Astrocyte of the hippocampus (primary cell): Measurements from ENCODE around the gene SLC35B2.

Source experiments
- DNase-seq: peaks from one replicate; pipeline ENCODE4 v3.0.0; 2011; ENCODE audit warnings: low read depth, low spot score

The SLC35B2 gene

DNA sequence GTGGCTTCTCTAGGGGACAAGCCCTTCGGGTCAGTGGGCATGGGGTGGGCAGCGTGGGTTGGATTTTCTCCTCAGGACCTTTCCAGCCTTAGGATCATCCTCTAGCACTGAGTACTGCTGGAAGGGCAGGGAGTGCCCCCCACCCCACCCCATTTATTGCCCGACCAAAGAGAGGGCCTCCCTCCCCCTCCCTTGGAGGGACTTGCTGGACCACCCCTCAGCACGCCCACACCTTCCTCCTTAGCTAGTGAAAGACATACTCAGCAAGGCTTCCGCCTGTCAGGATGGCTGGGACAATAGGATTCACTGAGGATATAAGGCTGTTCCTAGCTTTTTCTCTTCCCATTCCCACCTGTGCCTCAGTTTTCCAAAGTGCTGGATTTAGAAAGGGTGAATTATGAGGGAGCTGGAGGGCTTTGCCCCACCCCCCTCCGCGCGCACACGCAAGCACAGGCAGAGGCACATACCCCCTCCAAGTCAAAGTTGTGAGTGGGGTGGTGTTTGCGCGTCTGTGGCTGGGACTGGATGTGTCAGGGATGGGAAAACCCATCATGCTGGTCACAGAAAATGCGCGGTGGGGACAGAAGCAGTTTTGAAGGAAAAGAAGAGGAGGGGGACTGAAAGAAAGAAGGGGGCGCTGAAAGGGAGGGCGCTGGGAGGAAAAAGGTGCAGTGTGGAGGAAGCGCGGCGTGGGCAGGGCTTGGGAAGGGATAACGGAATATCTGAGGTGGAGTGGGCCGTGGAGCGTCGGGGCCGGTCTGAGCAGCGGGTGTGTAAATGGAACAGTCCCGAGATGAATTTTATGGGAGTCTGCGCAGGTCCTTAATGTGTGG is 34.6 kb downstream of the SLC35B2 start:
- DNase-seq = no peak

DNA sequence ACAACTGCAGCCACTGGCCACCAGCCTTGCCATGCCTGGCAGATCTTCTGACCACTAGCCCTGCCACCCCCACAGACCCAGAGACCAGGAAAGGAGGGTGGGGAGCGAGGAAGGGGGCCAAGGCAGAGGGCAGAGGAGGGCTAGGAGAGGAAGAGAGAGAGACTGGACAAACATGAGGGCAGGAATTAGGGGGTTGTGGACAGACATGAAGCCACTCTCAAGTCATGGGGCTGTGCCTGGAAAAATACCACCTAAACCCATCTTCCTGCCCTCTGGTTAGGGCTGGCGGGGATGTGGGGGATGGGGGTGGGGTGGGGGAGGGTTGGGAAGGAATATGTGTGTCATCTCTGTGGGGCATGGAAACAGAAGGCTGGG is 35.4 kb downstream of the SLC35B2 start:
- DNase-seq = no peak

DNA sequence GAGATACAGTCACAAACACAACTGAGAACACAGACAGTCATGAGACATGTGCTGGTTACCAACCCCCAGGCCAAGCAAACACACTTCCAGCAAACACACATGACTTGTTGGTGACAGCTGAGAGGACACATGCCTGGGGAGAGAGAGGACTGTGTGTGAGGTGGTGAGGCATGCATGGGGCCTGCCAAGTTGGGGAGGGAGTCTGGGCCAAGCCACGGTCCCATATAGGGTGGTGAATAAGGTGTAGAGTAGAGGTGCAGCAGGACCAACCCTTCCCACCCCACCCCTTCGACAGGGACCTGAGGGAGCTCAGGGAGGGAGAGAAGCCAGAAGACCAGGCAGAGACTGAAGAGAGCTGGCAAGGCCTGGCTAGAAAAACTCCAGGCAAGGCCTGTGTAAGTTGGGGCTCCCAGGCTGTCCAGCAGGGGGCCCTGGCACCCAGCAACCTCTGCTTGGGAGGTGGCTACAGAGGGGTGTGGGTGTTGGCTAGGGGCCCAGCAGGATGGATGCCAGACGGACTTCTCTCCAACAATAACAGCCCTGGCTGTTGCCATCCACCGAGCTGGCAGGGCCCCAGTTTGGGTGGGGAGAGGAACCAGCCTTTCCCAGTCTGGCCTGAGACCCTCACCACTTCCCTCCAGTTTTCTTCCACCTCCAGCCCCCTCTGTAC is 35.9 kb downstream of the SLC35B2 start:
- DNase-seq = peak; percentile 93

DNA sequence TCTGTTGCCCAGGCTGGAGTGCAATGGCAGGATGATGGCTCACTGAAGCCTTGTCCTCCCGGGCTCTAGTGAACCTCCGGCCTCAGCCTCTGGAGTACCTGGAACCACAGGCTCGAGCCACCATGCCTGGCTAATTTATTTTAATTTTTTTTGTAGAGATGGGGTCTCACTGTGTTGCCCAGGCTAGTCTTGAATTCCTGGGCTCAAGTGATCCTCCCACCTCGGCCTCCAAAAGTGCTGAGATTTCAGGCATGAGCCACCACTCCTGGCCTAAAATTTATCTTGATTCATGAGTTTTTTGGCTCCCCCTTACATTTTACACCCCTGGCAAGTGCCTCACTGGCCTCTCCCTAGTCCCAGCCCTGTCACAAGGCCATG is 36.4 kb downstream of the SLC35B2 start:
- DNase-seq = no peak

DNA sequence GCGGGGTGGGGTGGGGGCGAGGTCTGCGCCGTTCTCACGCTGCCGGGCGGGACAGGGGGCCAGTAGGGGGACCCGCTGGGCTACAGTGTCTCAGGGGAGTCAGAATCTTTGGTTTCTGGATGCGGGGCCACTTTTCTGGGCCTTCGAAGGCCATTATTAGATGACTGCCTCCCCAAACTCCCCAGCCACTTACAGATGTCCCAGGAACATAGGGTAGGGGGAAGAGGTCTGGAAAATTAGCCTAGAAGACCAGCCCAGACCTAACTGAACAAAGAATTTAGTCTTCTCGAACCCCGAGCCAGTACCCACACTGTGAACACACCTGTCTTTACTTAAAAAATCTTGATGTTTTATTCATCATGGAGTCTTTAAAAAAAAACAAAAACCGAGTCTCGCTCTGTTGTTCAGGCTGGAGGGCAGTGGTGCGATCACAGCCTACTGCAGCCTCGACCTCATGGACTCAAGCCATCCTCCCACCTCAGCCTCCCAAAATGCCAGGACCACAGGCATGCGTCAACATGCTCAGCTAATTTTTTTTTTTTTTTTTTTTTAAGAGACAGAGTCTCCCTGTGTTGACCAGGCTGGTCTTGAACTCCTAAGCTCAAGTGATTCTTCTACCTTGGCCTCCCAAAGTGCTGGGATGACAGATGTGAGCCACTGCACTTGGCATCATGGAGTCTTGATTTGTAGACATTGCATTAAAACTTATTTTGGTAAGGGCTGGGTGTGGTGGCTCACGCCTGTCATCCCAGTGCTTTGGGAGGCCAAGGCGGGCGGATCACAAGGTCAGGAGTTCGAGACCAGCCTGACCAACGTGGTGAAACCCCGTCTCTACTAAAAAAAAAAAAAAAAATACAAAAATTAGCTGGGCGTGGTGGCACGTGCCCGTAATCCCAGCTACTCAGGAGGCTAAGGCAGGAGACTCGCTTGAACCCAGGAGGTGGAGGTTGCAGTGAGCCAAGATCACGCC is 37.2 kb downstream of the SLC35B2 start:
- no peak for DNase-seq

DNA sequence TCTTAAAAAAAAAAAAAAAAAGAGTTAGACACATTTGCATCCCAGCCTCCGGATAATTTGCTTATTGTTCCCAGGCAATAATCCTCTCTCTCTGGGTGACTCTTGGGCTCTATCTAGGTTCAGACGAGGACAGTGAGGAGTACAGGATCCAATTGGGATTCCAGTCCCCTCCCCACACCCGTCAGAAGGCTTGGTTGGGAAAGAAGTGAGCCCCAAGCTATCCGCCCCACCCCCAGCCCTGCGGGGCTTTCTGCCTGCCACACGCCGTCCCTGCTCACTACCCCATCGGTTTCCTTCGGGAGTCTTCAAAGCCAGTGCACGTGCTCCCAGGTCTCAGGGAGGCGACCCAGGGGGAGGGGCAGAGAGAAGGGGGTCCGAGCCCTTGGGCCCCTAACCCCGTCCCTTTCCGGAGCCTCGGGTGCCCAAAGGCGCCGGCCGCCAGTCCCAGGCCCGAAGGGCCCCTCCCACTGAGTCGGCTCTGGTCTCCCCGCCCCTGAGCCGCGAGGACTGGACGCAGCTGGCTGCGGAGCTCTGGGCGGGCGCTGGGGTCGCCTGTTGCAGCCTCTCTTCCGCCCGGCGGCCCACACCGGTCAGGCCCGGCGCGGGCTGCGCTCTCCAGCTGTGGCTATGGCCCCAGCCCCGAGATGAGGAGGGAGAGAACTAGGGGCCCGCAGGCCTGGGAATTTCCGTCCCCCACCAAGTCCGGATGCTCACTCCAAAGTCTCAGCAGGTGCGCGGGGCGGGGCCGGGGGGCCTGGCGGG is 38.1 kb downstream of the SLC35B2 start:
- DNase-seq = peak; percentile 69

DNA sequence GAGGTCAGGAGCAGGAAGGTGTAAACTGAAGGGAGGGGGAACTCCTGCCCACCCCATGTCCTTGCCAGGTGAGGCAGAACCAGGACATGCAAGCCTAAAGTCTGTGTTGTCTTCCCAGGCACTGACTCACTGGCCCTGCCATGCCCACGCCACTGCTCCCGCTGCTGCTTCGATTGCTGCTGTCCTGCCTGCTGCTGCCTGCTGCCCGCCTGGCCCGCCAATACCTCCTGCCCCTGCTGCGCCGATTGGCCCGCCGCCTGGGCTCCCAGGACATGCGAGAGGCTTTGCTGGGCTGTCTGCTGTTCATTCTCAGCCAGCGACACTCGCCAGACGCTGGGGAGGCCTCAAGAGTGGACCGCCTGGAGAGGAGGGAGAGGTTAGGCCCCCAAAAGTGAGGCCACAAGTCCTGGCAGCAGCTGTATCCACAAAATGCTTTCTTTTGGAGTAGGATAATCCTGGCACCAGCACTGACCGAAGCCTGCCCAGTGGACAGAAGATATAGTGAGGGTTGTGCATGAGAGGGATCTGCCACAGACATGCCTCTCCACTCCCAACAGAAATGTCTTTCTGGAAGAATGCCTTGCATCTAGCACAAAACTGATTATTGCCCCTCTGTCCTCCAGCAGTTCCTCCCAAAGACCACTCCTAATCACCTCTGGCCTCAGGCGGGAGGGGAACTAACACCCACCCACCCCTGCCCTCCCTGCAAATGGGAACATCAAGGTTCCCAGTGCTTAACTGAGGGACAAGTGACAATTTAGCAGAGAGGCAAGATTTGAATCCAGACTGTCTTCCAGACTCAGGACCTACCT is 39.8 kb downstream of the SLC35B2 start:
- DNase-seq = peak; percentile 76

DNA sequence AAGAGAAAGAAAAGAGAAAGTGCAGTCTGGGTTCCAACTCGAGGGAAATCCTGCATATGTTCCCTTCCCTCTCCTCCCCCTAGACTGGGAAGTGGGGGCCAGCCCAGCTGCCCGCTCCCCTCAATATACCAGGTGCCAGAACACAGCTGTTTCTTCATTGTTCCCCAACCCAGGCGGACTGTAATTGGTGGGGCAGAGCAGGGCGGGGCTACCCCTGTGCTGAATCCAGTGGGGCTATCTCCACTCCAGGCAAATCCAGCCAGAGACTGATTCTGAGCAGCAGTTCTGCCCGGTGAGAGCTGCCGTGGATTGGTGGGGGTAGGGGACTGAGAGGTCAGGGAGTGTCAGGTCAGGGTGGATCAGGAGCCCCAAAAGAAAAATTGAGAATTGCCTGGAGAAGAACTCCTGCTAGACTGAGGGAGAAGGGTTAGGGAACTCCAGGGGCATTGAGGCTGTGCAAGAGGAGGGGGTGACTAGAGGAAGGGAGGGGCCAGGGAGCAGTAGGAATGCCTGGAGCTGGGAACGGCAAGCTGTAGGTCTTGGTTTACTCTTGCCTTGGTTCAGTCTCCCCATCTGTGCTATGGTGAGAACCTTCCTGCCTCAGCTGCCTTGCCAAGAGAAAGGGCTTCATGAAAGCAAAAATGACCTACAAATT is 40.5 kb downstream of the SLC35B2 start, which contains the start of gene MYMX:
Gene MYMX (plus strand): TSS at position 250 of the 655 bp plus-strand sequence. CDS start 546 bp downstream, outside the sequence.
- DNase-seq = no peak

DNA sequence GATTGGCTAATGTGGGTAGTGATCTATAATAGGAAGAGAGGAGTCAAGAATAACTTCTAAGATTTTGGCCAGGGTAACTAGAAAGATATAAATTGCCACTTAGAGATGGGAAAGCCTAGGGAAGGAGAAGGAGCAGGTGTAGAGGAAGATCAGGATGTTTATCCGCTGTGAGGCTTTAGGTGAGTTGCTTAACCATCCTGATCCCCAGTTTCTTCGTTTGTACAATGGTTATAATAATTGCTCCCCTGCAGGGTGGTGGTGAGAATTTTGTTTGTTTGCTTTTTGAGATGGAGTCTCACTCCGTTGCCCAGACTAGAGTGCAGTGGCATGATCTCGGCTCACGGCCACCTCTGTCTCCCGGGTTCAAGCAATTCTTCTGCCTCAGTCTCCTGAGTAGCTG is 43.0 kb downstream of the SLC35B2 start:
- DNase-seq = no peak

DNA sequence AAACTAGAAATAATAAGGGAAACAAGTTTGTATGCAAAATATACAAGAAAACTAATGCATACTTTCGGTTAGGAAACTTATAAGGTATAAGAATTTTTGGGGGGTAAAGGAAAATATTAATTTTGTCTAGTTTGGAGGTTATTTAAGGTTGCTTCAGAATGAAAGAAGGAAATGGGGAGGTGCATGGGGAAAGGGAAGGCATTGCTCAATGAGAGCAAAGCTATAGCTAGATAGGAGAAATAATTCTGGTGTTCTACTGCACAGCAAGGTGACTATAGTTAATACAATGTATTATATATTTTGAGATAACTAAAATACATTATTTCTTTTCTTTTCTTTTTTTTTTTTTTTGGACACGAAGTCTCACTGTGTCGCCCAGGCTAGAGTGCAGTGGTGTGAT is 46.0 kb downstream of the SLC35B2 start:
- DNase-seq = no peak

DNA sequence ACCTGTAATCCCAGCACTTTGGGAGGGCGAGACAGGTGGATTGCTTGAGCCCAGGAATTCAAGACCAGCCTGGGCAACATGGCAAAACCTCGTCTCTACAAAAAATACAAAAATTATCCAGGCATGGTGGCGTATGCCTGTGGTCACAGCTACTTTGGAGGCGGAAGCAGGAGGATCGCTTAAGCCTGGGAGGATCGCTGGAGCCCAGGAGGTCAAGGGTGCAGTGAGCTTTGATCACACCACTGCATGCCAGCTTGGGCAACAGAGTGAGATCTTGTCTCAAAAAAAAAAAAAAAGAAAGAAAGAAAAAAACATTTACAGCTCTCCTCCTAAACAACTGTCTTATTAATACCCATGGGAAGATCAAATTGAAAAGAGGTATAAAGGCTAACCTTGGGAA is 49.4 kb downstream of the SLC35B2 start:
- no peak for DNase-seq
